LNCAP (cell line): Measurements from ENCODE around the gene GRK5.

Experiments used
- TF ChIP-seq, protein P1 (sequence below): fragments of 450-650 bp; IDR thresholded peaks from 2 replicates; pipeline ENCODE4 v1.5.1; 2017; ENCODE audit warnings: mild to moderate bottlenecking

Gene GRK5

DNA sequence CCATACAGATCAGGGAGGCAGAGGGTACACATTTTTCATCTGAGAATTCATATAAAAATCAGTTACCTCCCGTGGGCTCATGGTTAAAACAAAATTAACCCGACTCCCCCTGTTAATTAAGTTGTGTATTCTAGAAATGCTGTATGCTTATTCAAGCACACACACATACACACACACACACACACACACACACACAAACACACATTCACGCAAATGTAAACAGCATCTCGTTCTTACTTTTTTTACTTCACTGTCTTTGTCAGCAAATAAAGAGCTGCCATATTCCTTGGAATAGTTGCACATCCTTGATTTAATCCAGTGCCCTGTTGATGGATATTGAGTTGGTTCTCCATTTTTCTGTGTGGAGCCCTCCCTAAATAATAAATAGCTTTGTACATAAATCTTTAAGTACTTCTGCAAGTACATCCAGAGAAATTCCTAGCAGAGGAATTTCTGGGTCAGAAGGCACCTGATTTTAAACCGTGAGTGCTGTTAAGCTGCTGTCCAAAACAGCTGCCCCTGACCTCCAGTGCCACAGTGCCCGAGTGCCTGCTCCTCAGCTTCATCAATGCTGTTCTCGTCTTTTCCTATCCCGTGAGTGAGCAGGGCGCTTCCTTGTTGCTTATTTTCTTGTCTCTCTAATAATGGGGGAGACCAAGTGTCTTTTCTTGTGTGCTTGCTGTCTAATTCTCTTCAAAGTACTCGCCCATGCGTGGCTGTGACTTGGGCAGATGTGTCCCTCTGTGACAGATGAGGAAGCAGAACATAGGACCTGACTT is 217.9 kb downstream of the GRK5 start:
- TF ChIP-seq, protein P1, sequence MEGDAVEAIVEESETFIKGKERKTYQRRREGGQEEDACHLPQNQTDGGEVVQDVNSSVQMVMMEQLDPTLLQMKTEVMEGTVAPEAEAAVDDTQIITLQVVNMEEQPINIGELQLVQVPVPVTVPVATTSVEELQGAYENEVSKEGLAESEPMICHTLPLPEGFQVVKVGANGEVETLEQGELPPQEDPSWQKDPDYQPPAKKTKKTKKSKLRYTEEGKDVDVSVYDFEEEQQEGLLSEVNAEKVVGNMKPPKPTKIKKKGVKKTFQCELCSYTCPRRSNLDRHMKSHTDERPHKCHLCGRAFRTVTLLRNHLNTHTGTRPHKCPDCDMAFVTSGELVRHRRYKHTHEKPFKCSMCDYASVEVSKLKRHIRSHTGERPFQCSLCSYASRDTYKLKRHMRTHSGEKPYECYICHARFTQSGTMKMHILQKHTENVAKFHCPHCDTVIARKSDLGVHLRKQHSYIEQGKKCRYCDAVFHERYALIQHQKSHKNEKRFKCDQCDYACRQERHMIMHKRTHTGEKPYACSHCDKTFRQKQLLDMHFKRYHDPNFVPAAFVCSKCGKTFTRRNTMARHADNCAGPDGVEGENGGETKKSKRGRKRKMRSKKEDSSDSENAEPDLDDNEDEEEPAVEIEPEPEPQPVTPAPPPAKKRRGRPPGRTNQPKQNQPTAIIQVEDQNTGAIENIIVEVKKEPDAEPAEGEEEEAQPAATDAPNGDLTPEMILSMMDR, result no peak

DNA sequence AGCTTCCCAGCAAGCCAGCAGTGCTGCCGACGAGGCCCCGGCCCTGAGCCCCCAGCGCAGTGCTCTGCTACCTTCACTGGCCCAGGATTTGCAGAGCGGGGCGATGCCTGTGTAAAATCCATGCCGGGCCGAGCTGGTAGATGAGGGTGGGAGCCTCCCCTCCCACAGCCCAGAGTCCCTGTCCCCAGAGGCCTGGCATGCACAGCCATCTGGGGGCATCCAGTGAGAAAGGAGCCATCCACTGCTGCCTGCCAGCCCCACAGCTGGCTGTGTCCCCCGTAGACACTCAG is 218.5 kb downstream of the GRK5 start:
- TF ChIP-seq, protein P1, result no peak

DNA sequence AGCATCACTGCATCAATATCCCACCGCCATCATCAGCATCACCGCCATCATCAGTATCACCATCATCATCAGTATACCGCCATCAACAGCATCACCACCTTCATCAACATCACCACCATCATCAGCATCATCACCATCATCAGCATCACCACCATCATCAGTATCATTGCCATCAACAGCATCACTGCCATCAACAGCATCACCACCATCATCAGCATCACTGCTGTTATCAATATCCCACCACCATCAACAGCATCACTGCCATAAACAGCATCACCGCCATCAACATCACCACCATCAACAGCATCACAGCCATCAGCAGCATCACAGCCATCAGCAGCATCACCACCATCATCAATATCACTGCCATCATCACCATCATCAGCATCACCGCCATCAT is 219.3 kb downstream of the GRK5 start:
- TF ChIP-seq, protein P1, result no peak

DNA sequence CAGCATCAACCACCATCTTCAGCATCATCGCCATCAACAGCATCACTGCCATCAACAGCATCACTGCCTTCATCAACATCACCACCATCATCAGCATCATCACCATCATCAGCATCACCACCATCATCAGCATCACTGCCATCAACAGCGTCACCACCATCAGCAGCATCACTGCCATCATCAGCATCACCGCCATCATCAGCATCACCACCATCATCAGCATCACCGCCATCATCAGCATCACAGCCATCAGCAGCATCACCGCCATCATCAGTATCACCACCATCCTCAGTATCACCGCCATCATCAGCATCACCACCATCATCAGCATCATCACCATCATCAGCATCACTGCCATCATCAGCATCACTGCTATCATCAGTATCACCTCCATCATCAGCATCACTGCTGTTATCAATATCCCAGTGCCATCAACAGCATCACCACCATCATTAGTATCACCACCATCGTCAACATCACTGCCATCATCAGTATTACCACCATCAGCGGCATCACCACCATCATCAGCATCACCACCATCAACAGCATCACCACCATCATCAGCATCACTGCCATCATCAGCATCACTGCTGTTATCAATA is 220.0 kb downstream of the GRK5 start:
- TF ChIP-seq, protein P1, result no peak

DNA sequence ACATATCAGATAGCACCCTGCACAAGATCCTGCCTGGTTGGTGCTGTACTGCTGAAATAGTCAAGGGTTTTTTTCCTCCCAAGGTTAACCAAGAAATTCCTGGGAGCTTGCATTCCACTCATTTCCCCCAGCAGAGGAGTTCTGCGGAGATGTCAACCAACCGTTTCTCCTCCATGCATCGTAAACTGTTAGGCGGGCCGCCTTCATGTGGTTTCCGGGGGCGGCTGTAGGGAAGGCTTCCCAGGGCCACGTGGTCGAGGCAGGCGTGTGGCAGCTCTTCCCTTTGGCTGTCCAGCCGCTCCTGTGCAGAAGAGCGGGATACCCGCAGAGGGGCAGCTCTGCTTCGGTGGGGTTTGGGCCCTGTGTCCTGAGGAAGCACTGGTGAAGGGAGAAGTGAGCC is 221.4 kb downstream of the GRK5 start:
- TF ChIP-seq, protein P1, result no peak

DNA sequence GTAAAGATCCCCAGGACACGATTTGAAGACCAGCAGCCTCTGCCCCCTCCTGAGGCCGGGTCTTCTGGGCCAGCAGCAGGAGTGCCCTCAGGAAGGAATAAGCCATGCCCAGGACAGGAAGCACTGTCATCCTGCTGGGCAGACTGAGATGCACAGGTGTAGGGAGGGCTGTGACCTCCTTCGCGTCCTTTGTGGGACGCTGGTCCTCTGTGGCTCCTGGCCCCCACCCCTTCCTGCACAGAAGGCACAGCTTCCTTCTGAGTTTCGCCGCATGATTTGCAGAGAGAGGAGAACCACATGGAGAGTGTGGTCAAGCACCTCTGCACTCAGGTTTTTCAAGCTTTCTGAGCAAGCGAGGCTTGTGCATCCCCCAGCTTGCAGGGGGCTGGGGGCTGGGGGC is 222.4 kb downstream of the GRK5 start:
- TF ChIP-seq, protein P1, result no peak

DNA sequence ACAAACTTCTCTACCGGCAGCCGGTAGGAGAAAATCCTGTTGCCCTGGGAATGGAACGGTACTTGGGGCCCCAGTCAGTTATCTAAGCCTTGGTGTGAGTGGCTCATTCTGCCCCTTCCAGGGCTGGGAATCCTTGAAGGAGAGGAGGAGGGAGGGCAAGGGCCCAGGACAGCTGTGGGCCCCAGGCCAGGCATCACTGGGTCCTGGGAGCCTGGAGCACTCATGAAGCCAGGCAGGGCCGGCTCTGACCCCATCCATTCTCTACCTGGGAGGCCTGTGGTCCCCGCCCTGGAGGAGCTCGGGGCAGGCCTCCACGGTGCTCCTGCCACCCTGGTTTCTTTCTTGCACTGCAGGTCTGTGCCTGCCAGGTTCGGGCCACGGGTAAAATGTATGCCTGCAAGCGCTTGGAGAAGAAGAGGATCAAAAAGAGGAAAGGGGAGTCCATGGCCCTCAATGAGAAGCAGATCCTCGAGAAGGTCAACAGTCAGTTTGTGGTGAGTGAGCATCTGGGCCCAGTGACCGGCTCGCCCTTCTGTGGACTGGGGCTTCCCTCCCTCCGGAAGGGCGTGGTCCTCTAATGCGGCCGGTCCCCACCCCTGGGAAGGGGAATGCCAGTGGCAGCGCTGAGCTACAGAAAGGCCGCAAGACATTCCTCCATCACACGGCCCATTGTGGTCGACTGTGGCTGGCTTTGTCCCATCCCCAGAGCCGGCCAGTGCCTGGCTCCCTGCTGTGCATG is 223.8 kb downstream of the GRK5 start:
- TF ChIP-seq, protein P1, result no peak
